Uterus (tissue), 4 donors: ENCODE results near the gene ST6GALNAC2. TPM values are rescaled to one million over a fixed set of nuclear protein-coding genes. Genes with fewer than 3 reads are reported as not detected.

ENCODE experiments used
- DNase-seq, 2 donors: peaks; one replicate each; pipeline ENCODE4 v3.0.0-alpha.2; 2019 to 2020
- H3K27ac ChIP-seq, 2 donors: fragments of 200-600 bp; sonication (generic); 1 replicate in 1 of 2; 2 replicates in 1 of 2; pipeline ENCODE4 v1.5.1; 2016 to 2018
- H3K27me3 ChIP-seq, 2 donors: fragments of 200-600 bp; sonication (generic); one replicate each; pipeline ENCODE4 v1.5.1; 2018 to 2019; ENCODE audit warnings: control low read depth in 1 of 2
- H3K36me3 ChIP-seq, 2 donors: fragments of 200-600 bp; sonication (generic); one replicate each; pipeline ENCODE4 v1.5.1; 2019; ENCODE audit warnings: control low read depth in 1 of 2
- H3K4me1 ChIP-seq, 2 donors: fragments of 200-600 bp; sonication (generic); one replicate each; pipeline ENCODE4 v1.5.1; 2018 to 2019; ENCODE audit warnings: control low read depth in 1 of 2
- H3K4me3 ChIP-seq, 2 donors: fragments of 200-600 bp; sonication (generic); 1 replicate in 1 of 2; 2 replicates in 1 of 2; pipeline ENCODE4 v1.5.1; 2018 to 2019; ENCODE audit warnings: mild to moderate bottlenecking in 1 of 2
- H3K9me3 ChIP-seq, 2 donors: fragments of 200-600 bp; sonication (generic); one replicate each; pipeline ENCODE4 v1.5.1; 2019; ENCODE audit warnings: control low read depth in 1 of 2
- POLR2A ChIP-seq, 2 donors: fragments of 450-650 bp; IDR thresholded peaks; one replicate each; pipeline ENCODE4 v1.6.1; 2016; ENCODE audit warnings: antibody characterized with exemption in 2 of 2, mild to moderate bottlenecking in 1 of 2, moderate library complexity in 1 of 2
- intact Hi-C: fragments of 100-400 bp; cut with DNase I; formaldehyde crosslinking; loops from one replicate; pipeline ENCODE4 v1.15.1; 2023; ENCODE audit warnings: low total_unique reads
- total RNA-seq, 4 donors: library from RNA; depleted of rRNA in 3 of 4; stranded (reverse); fragments of >200 nt in 3 of 4; gene quantifications; one replicate each; pipeline versions ENCODE4 v1.1.0 to v1.2.4, GENCODE V29; 2014 to 2023
- TF ChIP-seq, protein P1 (sequence below), 4 experiments: fragments of 200-600 bp in 2 of 4; fragments of 450-650 bp in 2 of 4; sonication (generic) in 2 of 4; IDR thresholded peaks; one replicate each; pipeline ENCODE4 v1.5.1; 2016 to 2019; ENCODE audit warnings: antibody characterized with exemption in 4 of 4, mild to moderate bottlenecking in 2 of 4, moderate library complexity in 1 of 4
- donor health status: DM: yes; HTN: yes; CAD: no.

ST6GALNAC2 gene
- total RNA-seq, 4 donors from 2014 or later = 0.59 to 9.5 (median 5.3) TPM; not detected in 1

DNA sequence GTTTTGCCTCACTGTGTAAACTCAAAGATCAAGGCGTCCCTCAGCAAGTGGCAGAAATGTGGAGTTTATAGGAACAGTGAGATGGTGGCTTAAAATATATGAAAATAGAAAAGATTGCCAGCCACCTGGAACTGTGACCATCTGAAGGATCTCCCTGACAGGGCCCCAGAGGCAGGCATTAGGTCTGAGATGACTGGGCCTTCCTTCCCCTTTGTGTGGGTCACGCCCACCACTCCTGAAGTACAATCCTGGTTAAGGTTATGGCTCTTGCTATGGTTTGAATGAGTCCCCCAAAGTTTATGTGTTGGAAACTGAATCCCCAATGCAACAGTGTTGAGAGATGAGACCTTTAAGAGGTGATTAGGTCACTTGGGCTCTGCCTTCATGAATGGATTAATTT, 6.4 kb downstream of the ST6GALNAC2 start:
- Histone ChIP-seq H3K9me3 (no peaks in the 10 kb centered on the region), H3K4me1 (no peaks in the 10 kb centered on the region), H3K27me3 (no peaks in the 10 kb centered on the region), H3K27ac (no peak overlapping the region), H3K4me3 (no peak overlapping the region), H3K36me3 (no peaks in the 10 kb centered on the region)
- TF ChIP-seq, protein P1, sequence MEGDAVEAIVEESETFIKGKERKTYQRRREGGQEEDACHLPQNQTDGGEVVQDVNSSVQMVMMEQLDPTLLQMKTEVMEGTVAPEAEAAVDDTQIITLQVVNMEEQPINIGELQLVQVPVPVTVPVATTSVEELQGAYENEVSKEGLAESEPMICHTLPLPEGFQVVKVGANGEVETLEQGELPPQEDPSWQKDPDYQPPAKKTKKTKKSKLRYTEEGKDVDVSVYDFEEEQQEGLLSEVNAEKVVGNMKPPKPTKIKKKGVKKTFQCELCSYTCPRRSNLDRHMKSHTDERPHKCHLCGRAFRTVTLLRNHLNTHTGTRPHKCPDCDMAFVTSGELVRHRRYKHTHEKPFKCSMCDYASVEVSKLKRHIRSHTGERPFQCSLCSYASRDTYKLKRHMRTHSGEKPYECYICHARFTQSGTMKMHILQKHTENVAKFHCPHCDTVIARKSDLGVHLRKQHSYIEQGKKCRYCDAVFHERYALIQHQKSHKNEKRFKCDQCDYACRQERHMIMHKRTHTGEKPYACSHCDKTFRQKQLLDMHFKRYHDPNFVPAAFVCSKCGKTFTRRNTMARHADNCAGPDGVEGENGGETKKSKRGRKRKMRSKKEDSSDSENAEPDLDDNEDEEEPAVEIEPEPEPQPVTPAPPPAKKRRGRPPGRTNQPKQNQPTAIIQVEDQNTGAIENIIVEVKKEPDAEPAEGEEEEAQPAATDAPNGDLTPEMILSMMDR (IDR thresholded peaks at IDR 0.05) = no peak
- TF ChIP-seq POLR2A (IDR thresholded peaks at IDR 0.05) = no peak
- intact Hi-C loops = no loop called here
- DNase-seq = no peak

DNA sequence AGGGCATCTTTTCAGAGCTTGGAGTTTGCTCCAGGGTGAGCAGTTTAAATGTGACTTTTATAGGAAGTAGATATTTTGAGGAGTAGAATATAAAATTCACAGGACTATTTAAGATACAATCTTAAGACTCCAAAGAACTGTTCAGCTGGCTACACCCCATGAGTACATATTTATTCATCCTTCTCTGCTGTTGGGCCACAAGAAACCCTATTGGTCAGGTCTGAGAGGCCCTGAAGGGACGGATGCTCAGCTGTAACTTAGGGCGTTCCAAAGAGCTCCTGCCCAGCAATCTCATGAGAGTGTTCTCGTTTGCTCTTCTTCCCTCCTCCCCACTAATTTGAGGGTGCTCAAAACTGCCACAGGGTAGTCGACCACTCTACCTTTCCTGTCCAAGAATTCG, 7.3 kb downstream of the ST6GALNAC2 start:
- no peak for TF ChIP-seq POLR2A (IDR thresholded peaks at IDR 0.05)
- TF ChIP-seq, protein P1 (IDR thresholded peaks at IDR 0.05) = no peak
- intact Hi-C loops = no loop called here
- Histone ChIP-seq H3K4me3 (no peak overlapping the region), H3K36me3 (no peaks in the 10 kb centered on the region), H3K27me3 (no peaks in the 10 kb centered on the region), H3K4me1 (no peaks in the 10 kb centered on the region), H3K9me3 (no peaks in the 10 kb centered on the region), H3K27ac (no peak overlapping the region)
- DNase-seq = no peak

DNA sequence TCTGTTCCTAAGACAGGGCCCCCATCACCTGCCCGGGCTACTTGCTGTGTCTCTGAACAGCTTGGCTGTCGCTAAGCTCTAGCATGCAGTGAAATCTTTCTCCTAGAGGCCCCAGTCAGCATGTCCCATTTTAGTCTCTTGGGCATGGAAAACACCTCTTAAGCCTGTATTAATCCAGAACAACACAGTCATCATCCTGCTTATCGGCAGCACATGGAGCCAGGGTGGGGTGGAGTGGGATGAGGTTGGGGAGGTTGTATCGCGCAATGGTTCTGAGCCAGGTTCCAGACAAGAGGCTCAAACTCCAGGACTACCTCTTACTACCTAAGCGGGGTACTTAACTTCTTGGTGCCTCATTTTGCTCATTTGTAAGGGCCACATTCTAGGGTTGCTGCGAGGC, 7.8 kb downstream of the ST6GALNAC2 start:
- Histone ChIP-seq H3K36me3 (no peaks in the 10 kb centered on the region), H3K4me3 (no peak overlapping the region), H3K9me3 (no peaks in the 10 kb centered on the region), H3K4me1 (no peaks in the 10 kb centered on the region), H3K27ac (no peak overlapping the region), H3K27me3 (no peaks in the 10 kb centered on the region)
- TF ChIP-seq, protein P1 (IDR thresholded peaks at IDR 0.05) = no peak
- no peak for TF ChIP-seq POLR2A (IDR thresholded peaks at IDR 0.05)
- DNase-seq = no peak
- intact Hi-C loops = no loop called here

- Histone ChIP-seq H3K27me3 (no peaks in the 10 kb centered on the region), H3K27ac (no peak overlapping the region), H3K9me3 (no peaks in the 10 kb centered on the region), H3K36me3 (no peaks in the 10 kb centered on the region), H3K4me3 (no peak overlapping the region), H3K4me1 (no peaks in the 10 kb centered on the region)
- TF ChIP-seq POLR2A (IDR thresholded peaks at IDR 0.05) = no peak
- TF ChIP-seq, protein P1 (IDR thresholded peaks at IDR 0.05) = no peak
- intact Hi-C loops = no loop called here
- DNase-seq = no peak
These were observed 9.5 kb downstream of the ST6GALNAC2 start for GRCh38 chr17:76576189-76576588.

- no peak overlapping the region for H3K27ac ChIP-seq
- H3K27me3 ChIP-seq = no peaks in the 10 kb centered on the region
- no peaks in the 10 kb centered on the region for H3K9me3 ChIP-seq
- DNase-seq = no peak
- no peak for TF ChIP-seq POLR2A (IDR thresholded peaks at IDR 0.05)
- TF ChIP-seq, protein P1 (IDR thresholded peaks at IDR 0.05) = no peak
- H3K36me3 ChIP-seq = no peaks in the 10 kb centered on the region
- intact Hi-C loops = no loop called here
- H3K4me1 ChIP-seq = no peaks in the 10 kb centered on the region
- no peak overlapping the region for H3K4me3 ChIP-seq
These were observed 10.1 kb downstream of the ST6GALNAC2 start for GRCh38 chr17:76575570-76575969.
